ENCODE data around the gene SPAG16. TPM values are rescaled to one million over a fixed set of nuclear protein-coding genes. Genes with fewer than 3 reads are reported as not detected.

The SPAG16 gene
- total RNA-seq, 1 experiment from 2014 or later: 17.3 TPM

GRCh38 chr2:214108598-214108997 lies 824.3 kb downstream of the SPAG16 start:
- Mint-ChIP-seq H3K4me1 (peaks cover 15 to 17% of the 10 kb centered on the region in 2 experiments), H3K36me3 (ENCODE audit: insufficient read depth in 1 of 3, low read depth in 3 of 3) (0 out of 7 replicates have a peak, but pooled peaks cover 0 to 2% (median 0%) of the 10 kb centered on the region in 3 experiments), H3K27ac (no peak overlapping the region), H3K9me3 (peaks cover 8 to 14% of the 10 kb centered on the region in 2 experiments; a peak in 4 of 5 replicates), H3K4me3 (no peak overlapping the region), H3K27me3 (ENCODE audit: low read depth) (peaks cover 2% of the 10 kb centered on the region)
- Histone ChIP-seq H2AFZ (ENCODE audit: low read length) (no peak overlapping the region), H3K4me2 (ENCODE audit: insufficient read depth, insufficient read length, low read length) (no peak overlapping the region), H3K23ac (ENCODE audit: insufficient read length, low read depth, low read length) (no peak overlapping the region), H4K5ac (ENCODE audit: insufficient read length, low read depth, low read length) (no peak overlapping the region), H4K8ac (replicated peaks; ENCODE audit: insufficient read length, low read depth, low read length) (no peak overlapping the region), H3K27ac (ENCODE audit: insufficient read length, low read depth, low read length) (no peak overlapping the region), H3K56ac (ENCODE audit: insufficient read length, low read depth, low read length) (no peak overlapping the region), H3K4ac (ENCODE audit: low read depth, low read length) (no peak overlapping the region), H2BK120ac (ENCODE audit: low read depth, low read length, poor library complexity, severe bottlenecking) (no peak overlapping the region), H3K9me3 (ENCODE audit: control insufficient read depth, low read depth, low read length) (no peaks in the 10 kb centered on the region), H3T11ph (ENCODE audit: low read length) (no peak overlapping the region), H2BK20ac (ENCODE audit: low read depth, low read length, poor library complexity, severe bottlenecking) (no peak overlapping the region), H3K4me1 (ENCODE audit: insufficient read depth, low read length) (no peaks in the 10 kb centered on the region; the same call in 1 of the 2 replicates), H3K79me1 (ENCODE audit: insufficient read depth, low read depth, low read length, poor library complexity, severe bottlenecking) (no peaks in the 10 kb centered on the region), H4K91ac (ENCODE audit: insufficient read length, low read depth, low read length) (no peak overlapping the region), H3K14ac (ENCODE audit: insufficient read depth, low read length) (no peak overlapping the region), H4K20me1 (ENCODE audit: control insufficient read depth, insufficient read depth, insufficient read length) (no peaks in the 10 kb centered on the region), H2BK5ac (ENCODE audit: insufficient read length, low read length) (no peak overlapping the region), H2BK12ac (ENCODE audit: insufficient read length, low read depth, low read length) (no peak overlapping the region), H3K23me2 (ENCODE audit: insufficient read length, low read depth, low read length, poor library complexity, severe bottlenecking) (no peaks in the 10 kb centered on the region), H3K9ac (ENCODE audit: extremely low read depth, insufficient read length, low read length) (no peak overlapping the region), H3K79me2 (ENCODE audit: insufficient read depth, low read length) (no peaks in the 10 kb centered on the region), H3K27me3 (ENCODE audit: insufficient read depth, low read length) (no peaks in the 10 kb centered on the region; the same call in 1 of the 2 replicates), H2BK15ac (ENCODE audit: low read depth, low read length) (no peak overlapping the region), H3K18ac (ENCODE audit: insufficient read length, low read depth, low read length) (no peak overlapping the region), H2AK5ac (ENCODE audit: insufficient read length, low read length) (no peak overlapping the region)
- no peak for DNase-seq
- TF ChIP-seq CTCF (conservative IDR thresholded peaks at IDR 0.05): no peak
- no CpG with 5 or more reads among the region's 1 CpG for WGBS (ENCODE audit: extremely low coverage, insufficient read length, low lambda C conversion rate)

Measured in H9 (cell line).